ENCODE results near the gene ARL5C. TPM values are rescaled to one million over a fixed set of nuclear protein-coding genes. Genes with fewer than 3 reads are reported as not detected.

Gene ARL5C
- total and polyA plus RNA-seq, 4 donors, result 0.48 to 0.71 TPM; not detected in 2

DNA sequence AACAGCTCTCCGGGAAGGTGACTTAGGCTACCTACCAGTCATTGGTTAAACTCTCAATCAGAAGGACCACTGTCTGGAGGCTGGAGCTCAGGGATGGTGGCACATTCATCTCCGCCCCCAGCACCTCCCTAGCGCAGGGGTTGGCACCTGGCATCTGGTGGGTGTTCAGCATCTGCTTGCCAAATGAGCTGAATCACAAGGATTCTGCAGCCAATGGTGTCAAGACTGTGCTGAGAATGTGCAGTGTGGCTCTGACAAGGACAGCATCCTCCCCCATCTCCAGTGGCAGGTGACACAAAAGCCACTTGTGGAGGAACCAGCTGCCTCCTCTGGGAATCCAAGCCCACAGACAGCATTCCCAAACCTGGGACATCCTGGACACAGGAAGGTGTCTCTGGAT, 49.7 kb downstream of the ARL5C start:
- H3K27ac ChIP-seq (ENCODE audit: low read depth, low read length), result no peak overlapping the region
- H3K9me3 ChIP-seq (ENCODE audit: control insufficient read depth, insufficient read depth, low read length), result no peaks in the 10 kb centered on the region
- no peak overlapping the region for H3K4me3 ChIP-seq (ENCODE audit: low read depth, low read length)
- H3K4me1 ChIP-seq (ENCODE audit: control insufficient read depth, insufficient read depth, low read length), result no peaks in the 10 kb centered on the region
- no peaks in the 10 kb centered on the region for H3K36me3 ChIP-seq (ENCODE audit: control insufficient read depth, insufficient read depth, low read length)
- WGBS (ENCODE audit: insufficient coverage), result 70% methylated on average over 3 of the region's 3 CpGs
- no peak for DNase-seq (ENCODE audit: low read depth in 4 of 6, low spot score in 6 of 6)
- H3K27me3 ChIP-seq (ENCODE audit: control insufficient read depth, insufficient read depth, low read length), result no peaks in the 10 kb centered on the region

DNA sequence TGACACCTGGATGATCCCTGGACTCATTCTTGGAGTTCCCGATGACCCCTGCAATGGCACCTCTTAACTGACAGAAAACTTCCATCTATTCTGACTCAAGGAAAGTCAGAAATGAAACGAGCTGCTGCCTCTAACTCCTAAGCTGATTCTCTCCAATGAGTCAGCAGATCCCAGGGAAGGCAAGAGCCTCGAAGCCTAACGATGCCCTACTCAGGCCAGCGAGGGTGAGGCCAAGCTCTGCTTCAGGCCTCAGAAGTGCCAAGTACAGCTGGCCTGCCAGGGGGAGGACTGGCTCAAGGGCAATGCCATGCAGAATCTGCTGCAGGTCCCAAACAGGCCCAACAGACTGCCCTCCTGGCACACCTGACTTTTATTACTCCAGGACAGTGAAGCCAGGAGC, 50.8 kb downstream of the ARL5C start:
- H3K4me1 ChIP-seq (ENCODE audit: control insufficient read depth, insufficient read depth, low read length), result peaks cover 10% of the 10 kb centered on the region
- H3K36me3 ChIP-seq (ENCODE audit: control insufficient read depth, insufficient read depth, low read length), result no peaks in the 10 kb centered on the region
- H3K27ac ChIP-seq (ENCODE audit: low read depth, low read length), result no peak overlapping the region
- H3K9me3 ChIP-seq (ENCODE audit: control insufficient read depth, insufficient read depth, low read length), result no peaks in the 10 kb centered on the region
- H3K4me3 ChIP-seq (ENCODE audit: low read depth, low read length), result no peak overlapping the region
- H3K27me3 ChIP-seq (ENCODE audit: control insufficient read depth, insufficient read depth, low read length), result no peaks in the 10 kb centered on the region
- 74% methylated on average over 5 of the region's 5 CpGs for WGBS (ENCODE audit: insufficient coverage)
- no peak for DNase-seq (ENCODE audit: low read depth in 4 of 6, low spot score in 6 of 6)

DNA sequence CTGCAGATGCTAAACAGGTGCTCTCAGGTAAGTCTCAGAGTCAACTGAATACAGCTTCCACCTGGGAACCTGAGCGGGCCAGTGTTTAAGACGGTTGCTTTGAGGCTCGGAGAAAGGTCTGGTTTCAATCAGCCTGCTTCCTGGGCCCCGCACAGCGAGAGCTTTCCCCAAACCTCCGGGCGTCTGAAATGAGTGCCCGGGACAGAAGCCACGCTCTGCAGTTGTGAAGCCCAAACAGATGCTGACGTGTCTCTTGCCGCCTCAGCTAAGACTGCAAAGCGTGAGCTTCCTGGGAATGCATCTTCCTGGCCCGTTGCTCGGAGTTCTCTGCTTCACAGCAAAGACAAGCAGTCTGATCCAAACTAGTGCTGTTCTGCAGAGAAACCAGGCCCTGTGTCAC, 51.2 kb downstream of the ARL5C start:
- no peaks in the 10 kb centered on the region for H3K36me3 ChIP-seq (ENCODE audit: control insufficient read depth, insufficient read depth, low read length)
- no peak for DNase-seq (ENCODE audit: low read depth in 4 of 6, low spot score in 6 of 6)
- no peaks in the 10 kb centered on the region for H3K27me3 ChIP-seq (ENCODE audit: control insufficient read depth, insufficient read depth, low read length)
- H3K9me3 ChIP-seq (ENCODE audit: control insufficient read depth, insufficient read depth, low read length), result no peaks in the 10 kb centered on the region
- H3K4me1 ChIP-seq (ENCODE audit: control insufficient read depth, insufficient read depth, low read length), result peaks cover 10% of the 10 kb centered on the region
- H3K27ac ChIP-seq (ENCODE audit: low read depth, low read length), result no peak overlapping the region
- WGBS (ENCODE audit: insufficient coverage), result 74% methylated on average over 14 of the region's 14 CpGs
- H3K4me3 ChIP-seq (ENCODE audit: low read depth, low read length), result no peak overlapping the region

DNA sequence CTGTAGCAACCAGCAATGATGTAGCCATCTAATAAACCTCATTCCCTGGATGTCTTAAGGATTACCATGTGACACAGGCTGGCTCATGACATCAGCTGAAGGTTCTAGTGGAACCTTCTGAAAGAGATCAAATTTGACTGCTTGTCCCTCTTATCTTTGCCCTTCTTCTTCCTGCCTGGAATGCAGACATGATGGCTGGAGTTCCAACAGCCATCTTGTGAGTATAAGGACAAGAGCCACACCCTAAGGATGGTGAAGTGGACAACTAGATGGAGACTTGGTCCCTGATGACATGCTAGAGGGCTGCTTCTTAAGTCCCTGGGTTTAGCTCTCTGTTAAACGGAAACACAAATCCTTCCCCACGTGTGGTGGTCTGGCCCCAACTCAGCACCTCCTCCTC, 52.1 kb downstream of the ARL5C start:
- WGBS (ENCODE audit: insufficient coverage), result 83% methylated on average over 2 of the region's 2 CpGs
- Histone ChIP-seq H3K27ac (ENCODE audit: low read depth, low read length) (no peak overlapping the region), H3K9me3 (ENCODE audit: control insufficient read depth, insufficient read depth, low read length) (no peaks in the 10 kb centered on the region), H3K36me3 (ENCODE audit: control insufficient read depth, insufficient read depth, low read length) (peaks cover 2% of the 10 kb centered on the region), H3K4me1 (ENCODE audit: control insufficient read depth, insufficient read depth, low read length) (peaks cover 14% of the 10 kb centered on the region), H3K27me3 (ENCODE audit: control insufficient read depth, insufficient read depth, low read length) (no peaks in the 10 kb centered on the region), H3K4me3 (ENCODE audit: low read depth, low read length) (no peak overlapping the region)
- no peak for DNase-seq (ENCODE audit: low read depth in 4 of 6, low spot score in 6 of 6)

DNA sequence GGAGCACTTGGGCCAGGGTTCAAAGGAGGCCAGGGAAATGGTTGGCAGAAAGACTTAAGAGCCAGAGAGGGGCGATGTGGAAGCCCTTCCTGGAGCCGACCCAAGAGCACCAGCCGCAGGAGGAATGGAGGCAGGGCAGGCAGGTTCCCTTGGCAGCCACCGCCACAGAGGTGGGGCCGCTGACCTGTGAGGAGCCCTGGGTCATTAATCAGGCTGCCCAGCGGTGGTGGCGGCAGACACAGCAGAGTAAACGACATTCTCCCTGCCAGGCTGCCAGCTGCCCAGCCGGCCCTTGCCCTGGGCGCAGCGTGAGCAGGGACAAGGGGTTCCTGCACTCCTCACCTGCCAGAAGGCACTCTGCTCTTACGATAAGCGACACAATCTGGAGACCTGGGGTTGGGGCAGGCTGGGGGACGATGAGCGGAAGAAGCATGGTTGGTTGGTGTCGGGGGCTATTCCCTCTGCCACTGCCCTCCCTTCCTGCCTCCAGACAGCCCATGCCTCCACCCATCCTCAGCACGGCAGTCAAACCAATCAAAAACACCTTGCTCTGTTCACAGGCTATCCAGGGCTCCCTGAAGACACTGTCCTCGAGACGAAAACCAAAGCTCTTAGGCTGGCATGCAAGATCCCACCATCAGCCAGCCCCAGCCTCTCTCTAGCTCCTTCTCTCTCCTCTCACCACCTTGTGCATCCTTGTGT, 55.4 kb downstream of the ARL5C start:
- DNase-seq (ENCODE audit: low read depth in 4 of 6, low spot score in 6 of 6), result peak in 2 of 6 donors; percentile 37 to 38
- Histone ChIP-seq H3K9me3 (ENCODE audit: control insufficient read depth, insufficient read depth, low read length) (no peaks in the 10 kb centered on the region), H3K27ac (ENCODE audit: low read depth, low read length) (no peak overlapping the region), H3K4me3 (ENCODE audit: low read depth, low read length) (no peak overlapping the region), H3K36me3 (ENCODE audit: control insufficient read depth, insufficient read depth, low read length) (peaks cover 4% of the 10 kb centered on the region), H3K27me3 (ENCODE audit: control insufficient read depth, insufficient read depth, low read length) (no peaks in the 10 kb centered on the region), H3K4me1 (ENCODE audit: control insufficient read depth, insufficient read depth, low read length) (peaks cover 21% of the 10 kb centered on the region)
- WGBS (ENCODE audit: insufficient coverage), result 41% methylated on average over 16 of the region's 19 CpGs

DNA sequence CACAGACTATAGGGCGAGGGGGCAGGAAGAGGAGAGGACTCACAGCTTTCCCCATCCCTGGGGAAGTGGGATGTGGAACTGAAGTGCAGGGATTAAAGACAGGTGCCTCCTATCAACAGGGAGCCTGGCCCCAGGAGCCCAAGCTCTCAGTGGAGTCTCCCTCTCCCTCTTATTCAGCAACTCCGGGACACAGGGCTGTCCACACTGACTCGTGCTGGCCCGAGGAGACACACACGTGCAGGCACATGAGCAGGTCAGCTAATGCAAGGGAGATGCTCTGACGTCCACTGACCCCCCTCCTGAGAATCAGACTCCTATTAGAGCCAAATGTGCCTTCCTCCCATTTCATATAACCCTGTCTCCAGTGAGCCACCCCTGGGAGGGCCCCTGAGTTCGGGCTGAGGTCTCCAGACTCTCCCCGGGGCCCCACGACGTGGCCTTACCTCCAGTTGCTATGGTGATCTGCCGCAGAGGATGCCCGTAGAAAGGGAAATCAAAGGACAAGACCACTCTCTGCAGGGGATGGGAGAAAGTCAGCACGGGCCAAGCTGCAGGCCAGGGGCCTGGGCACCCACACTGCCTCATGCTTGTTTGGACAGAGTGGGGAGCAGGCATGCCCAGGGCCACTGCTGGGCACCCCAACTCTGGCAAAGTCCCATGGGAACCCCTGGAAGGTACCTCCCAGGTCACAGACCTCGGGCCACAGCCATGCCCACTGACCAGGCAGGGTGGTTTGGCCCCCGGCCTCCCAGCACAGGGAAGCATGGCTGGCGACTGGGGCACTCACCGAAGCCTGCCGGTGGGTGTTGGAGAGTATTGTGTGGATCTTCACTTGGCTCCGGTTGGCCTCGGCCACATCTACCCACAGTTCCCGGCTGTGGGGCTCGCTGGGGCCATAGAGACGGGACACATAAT, 57.2 kb downstream of the ARL5C start:
- H3K4me1 ChIP-seq (ENCODE audit: control insufficient read depth, insufficient read depth, low read length), result peaks cover 21% of the 10 kb centered on the region
- no peak overlapping the region for H3K27ac ChIP-seq (ENCODE audit: low read depth, low read length)
- H3K27me3 ChIP-seq (ENCODE audit: control insufficient read depth, insufficient read depth, low read length), result no peaks in the 10 kb centered on the region
- WGBS (ENCODE audit: insufficient coverage), result 36% methylated on average over 15 of the region's 23 CpGs
- peaks cover 4% of the 10 kb centered on the region for H3K36me3 ChIP-seq (ENCODE audit: control insufficient read depth, insufficient read depth, low read length)
- H3K4me3 ChIP-seq (ENCODE audit: low read depth, low read length), result no peak overlapping the region
- H3K9me3 ChIP-seq (ENCODE audit: control insufficient read depth, insufficient read depth, low read length), result no peaks in the 10 kb centered on the region
- no peak for DNase-seq (ENCODE audit: low read depth in 4 of 6, low spot score in 6 of 6)

DNA sequence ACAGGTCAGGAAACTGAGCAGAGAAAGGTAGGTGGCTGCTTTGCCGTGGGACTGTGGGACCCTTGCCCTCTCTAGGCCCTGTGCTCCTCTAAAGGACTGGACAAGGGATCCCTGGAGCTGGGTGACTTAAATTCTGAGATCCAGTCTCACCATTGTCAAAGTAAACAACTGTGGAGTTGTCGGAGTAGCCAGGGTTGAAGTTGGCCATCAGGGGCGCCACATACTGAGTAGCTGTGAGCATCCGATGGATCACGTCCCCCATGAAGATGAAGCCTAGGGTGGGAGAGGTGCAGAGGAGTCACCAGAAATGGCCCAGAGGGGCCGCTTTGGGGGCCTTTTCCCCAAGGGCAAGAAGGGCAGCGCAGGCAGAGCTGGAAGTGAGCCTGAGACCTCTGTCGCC, 58.0 kb downstream of the ARL5C start:
- Histone ChIP-seq H3K9me3 (ENCODE audit: control insufficient read depth, insufficient read depth, low read length) (no peaks in the 10 kb centered on the region), H3K4me1 (ENCODE audit: control insufficient read depth, insufficient read depth, low read length) (peaks cover 21% of the 10 kb centered on the region), H3K36me3 (ENCODE audit: control insufficient read depth, insufficient read depth, low read length) (peaks cover 4% of the 10 kb centered on the region), H3K27ac (ENCODE audit: low read depth, low read length) (no peak overlapping the region), H3K4me3 (ENCODE audit: low read depth, low read length) (no peak overlapping the region), H3K27me3 (ENCODE audit: control insufficient read depth, insufficient read depth, low read length) (no peaks in the 10 kb centered on the region)
- WGBS (ENCODE audit: insufficient coverage), result 84% methylated on average over 7 of the region's 8 CpGs
- DNase-seq (ENCODE audit: low read depth in 4 of 6, low spot score in 6 of 6), result no peak

DNA sequence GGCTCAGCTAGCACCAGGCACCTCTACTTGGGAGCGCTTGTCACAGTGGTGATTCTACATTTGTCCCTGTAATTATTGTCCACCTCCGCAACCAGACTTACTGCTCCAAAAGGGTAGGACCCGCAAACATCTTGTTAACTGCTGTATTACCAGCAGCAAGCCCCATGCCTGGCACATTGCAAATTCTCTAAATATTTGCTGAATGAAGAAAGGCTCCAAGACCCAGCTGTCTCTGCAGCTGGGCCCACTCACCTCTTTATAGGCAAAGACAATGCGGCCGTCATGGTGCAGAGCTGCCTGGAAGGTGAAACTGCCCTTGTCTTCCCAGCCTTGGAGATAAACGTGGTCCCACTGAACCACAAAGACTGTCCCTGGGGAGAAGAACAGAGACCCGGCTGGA, 58.8 kb downstream of the ARL5C start:
- DNase-seq (ENCODE audit: low read depth in 4 of 6, low spot score in 6 of 6), result no peak
- Histone ChIP-seq H3K4me1 (ENCODE audit: control insufficient read depth, insufficient read depth, low read length) (peaks cover 21% of the 10 kb centered on the region), H3K27ac (ENCODE audit: low read depth, low read length) (no peak overlapping the region), H3K9me3 (ENCODE audit: control insufficient read depth, insufficient read depth, low read length) (no peaks in the 10 kb centered on the region), H3K27me3 (ENCODE audit: control insufficient read depth, insufficient read depth, low read length) (no peaks in the 10 kb centered on the region), H3K36me3 (ENCODE audit: control insufficient read depth, insufficient read depth, low read length) (peaks cover 4% of the 10 kb centered on the region), H3K4me3 (ENCODE audit: low read depth, low read length) (no peak overlapping the region)
- WGBS (ENCODE audit: insufficient coverage), result 85% methylated on average over 7 of the region's 7 CpGs
